AG08396 (cell line): ENCODE measurements around the gene PRSS8.

Source experiments
- DNase-seq: peaks from one replicate; pipeline ENCODE4 v3.0.0; 2012; ENCODE audit warnings: low spot score, mixed read lengths

The PRSS8 gene

DNA sequence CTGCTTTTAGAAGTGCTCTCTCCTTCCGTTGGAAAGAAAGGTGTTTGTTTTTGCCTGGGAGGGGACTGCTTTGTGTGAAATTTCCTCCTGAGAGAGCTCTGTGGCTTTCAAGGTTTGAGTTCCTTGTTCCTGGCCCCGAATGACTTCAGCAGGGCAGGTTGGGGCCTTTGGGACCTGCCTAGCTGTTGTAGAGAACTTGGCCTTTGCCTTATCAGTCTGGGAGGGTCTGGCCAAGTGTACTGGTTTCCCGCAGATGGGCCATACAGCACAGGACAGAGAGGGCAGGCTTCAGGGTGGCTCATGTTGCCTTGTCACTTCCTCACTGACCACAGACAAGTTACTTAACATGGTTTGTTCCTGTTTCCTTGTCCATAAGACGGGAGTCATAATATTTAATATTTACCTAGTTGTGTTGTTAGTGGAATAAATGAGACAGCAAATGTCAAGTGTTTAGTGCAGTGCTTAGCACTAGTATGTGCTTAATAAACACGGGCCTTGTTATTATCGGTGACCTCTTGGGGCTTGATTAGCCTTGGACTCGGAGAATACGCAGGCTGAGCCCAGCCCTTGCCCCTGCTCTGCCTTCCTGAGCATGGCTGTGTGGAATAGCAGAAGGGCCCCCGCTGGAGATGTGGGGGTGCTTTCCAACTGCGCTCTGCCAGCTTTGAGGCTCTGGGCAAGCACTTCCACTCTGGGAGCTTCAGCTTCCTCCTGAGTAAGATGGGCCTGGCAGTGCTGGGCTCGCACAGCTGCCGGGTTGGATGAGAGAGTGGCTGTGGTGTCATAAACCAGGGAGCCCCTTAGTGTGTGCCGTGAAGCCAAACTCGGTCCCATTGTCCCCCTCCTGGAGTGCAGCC lies 6.6 kb downstream of the PRSS8 start:
- no peak for DNase-seq

DNA sequence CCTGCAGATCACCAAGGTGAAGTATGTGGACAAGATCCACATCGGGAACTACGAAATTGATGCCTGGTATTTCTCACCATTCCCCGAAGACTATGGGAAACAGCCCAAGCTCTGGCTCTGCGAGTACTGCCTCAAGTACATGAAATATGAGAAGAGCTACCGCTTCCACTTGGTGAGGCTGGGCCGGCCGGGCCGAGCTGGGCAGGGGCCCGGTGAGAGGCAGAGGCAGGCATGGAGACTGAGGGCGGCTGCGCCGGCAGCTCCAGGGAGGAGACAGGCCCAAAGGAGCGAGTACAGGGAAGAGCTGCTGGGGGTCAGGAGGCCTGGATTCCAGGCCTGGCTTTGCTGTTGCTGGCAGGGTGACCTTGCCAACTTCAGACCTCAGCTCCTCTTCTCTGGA lies 8.3 kb downstream of the PRSS8 start:
- no peak for DNase-seq

DNA sequence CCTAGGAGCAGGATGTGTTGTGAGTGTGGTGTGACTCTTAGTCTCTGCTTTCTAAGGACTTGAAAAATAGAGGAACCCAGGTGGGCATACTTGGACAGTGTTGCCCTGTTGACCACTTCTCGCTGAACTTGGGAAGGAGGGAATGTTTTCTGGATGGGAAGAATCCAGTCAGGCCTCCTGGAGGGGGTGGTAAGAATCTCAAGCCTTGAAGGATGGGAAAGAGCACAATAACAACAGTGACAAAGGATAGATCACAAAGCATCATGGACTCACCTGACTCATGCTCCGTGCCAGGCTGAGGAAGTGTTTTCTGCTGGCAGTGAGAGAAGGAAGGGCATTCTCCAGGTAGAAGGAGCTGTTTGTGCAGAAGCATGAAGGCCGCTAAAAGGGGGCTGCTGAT lies 9.7 kb downstream of the PRSS8 start:
- DNase-seq = no peak

DNA sequence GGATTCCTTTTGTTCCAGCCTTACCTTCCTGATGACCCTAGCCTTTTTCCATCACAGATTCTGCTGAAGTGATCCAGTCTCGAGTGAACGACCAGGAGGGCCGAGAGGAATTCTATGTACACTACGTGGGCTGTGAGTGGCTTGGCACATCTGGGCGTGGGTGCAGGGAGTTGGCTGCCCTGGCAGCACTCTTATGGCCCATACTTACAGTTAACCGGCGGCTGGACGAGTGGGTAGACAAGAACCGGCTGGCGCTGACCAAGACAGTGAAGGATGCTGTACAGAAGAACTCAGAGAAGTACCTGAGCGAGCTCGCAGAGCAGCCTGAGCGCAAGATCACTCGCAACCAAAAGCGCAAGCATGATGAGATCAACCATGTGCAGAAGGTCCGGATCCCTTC lies 15.4 kb downstream of the PRSS8 start:
- no peak for DNase-seq

DNA sequence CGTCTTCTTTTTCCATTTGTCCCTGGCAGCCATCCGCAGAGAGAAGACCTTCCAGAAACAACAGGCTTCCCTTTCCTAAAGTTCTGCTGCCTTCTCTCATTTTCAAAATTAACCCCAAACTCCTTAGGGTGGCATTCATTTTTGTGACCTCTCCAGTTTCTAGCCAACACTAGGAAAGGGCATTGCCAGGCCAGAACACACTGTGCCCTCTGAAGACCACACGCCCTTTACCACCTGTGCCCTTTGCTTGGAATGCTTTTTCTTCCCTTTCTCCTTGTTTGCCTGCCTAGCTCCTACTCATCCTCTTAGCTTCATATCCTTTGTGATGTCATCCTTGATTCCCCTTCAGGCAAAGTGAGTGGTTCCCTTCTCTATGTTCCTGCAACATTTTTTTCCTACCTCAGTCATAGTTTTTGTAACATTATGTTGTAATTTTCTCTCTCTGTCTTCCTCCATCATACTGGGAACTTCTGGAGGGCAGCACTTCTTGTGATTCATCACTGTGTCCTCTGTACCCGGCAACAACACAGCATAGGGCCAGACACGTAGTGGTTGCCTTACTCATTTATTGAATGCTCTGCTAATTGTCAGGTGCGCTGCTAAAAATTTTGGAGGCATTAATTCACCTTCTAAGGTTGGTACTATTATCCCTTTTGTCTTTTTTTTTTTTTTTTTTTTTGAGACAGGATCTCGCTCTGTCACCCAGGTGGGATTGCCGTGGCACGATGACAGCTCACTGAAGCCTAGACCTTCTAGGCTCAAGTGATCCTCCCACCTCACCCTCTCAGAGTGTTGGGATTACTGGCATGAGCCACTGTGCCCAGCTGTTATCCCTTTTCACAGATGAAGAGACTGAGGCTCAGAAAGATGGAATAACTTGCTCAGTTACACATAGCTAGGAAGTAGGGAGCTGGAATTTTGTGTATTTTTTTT lies 17.0 kb downstream of the PRSS8 start:
- peak; percentile 70 for DNase-seq

DNA sequence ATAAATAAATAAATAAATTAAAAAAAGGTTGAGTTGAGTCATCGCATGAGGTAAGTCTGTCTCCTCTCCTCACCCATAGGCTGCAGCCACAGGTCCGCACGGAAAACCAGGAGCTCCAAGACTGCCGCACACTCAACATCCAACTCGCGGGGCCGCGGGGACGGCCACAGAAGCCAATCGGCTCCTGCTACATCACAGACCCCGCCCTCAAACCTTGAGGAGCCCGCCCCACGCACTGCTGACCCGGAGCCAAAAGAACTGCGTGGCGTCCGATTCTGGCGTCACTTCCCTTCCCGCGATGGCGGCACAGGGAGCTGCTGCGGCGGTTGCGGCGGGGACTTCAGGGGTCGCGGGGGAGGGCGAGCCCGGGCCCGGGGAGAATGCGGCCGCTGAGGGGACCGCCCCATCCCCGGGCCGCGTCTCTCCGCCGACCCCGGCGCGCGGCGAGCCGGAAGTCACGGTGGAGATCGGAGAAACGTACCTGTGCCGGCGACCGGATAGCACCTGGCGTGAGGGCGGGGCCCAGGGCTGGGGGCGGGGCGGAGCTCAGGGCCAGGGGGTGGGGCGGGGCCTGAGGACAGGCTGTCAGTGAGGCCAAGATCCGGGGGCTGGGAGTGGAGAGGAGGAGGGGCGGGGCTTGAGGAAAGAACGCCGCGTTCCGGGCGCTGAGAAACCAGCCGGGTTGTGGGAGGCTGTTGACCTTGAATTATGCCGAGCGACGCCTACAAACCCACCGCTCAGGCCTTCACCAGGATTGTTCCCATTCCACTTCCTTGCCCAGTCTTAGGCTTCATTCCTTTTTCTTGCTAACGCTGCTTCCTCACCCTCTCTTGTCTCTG lies 17.9 kb downstream of the PRSS8 start, which contains the start of gene KAT8:
Gene KAT8 (plus strand): TSS at position 281 of the 839 bp plus-strand sequence. CDS start 18 bp downstream, at position 299.
- DNase-seq = peak; percentile 97

DNA sequence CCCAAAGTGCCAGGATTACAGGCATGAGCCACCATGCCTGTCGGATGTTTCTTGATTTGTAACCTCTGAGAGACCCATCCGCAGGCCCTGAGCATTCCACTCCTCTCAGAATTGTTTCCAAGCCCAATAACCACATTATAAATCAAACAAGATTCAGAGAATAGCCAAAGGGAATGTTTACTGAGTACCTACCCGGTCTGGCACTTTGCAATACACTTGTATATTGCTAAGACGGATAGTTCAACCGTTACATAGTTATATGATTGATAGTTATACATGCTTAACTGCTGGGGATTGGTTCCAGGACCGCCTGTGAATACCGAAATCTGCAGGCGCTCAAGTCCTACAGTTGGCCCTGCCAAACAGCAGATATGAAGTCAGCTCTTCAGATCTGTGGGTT lies 21.1 kb downstream of the PRSS8 start:
- DNase-seq = no peak

DNA sequence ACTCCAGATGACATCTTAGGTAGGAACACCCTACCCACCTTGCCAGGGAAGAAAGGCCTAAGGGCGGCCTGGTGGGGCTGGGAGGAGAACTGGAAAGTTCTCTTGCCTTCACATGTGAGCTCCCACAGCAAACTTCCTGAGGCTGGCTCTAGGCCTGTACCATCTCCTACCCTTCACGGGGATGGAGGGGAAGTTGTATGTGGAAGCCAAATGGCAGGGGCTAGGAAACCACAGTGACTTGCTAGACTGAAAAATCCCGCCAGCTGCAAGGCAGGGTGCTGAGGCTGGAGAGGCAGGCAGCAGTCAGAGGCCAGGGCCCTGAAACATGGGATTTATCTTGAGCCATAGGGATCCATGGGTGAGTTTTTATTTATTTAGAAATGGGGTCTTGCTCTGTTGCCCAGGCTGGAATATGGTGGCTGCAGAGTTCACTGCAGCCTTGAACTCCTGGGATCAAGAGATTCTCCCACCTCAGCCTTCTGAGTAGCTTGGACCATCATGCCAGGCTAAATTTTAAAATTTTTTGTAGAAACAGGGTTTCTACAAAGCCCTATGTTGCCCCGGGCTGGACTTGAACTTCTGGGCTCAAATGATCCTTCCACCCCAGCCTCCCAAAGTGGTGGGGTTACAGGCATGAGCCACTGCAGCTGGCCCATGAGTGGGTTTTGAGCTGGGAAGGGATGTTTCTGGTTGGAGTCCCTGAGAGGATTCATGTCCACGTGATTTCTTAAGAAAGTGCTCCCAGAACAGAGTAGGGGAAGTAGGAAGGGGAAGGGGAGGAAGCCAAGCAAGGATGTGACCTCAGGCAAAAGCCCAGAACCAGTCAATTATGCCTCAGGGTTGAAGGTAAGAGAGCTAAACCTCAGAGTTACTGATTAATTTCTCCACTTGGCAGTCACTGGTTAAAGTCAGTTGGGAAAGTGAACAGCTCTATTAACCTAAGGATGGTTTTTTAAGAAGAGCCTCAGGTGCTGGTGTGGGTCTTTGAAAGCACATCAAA lies 22.1 kb downstream of the PRSS8 start:
- no peak for DNase-seq

DNA sequence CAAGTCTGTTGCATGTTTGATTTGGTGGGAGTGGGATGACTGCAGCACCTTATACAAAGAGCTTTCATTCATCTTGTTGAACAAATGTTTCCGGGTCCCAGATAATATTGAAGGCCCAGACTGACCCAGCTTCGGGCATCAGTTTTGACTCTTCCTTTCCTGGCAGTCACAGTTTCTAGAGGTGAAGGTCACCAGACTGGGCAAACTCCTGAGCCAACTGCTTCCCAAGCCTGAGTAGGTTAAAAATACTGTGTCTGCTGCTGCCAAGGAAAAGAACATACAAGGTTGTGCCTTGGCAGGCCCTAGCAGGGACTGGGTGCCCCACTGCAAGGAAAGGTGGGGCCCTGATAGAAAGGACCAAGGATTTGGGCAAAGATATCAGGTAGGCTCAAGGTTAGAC lies 22.8 kb downstream of the PRSS8 start:
- no peak for DNase-seq

DNA sequence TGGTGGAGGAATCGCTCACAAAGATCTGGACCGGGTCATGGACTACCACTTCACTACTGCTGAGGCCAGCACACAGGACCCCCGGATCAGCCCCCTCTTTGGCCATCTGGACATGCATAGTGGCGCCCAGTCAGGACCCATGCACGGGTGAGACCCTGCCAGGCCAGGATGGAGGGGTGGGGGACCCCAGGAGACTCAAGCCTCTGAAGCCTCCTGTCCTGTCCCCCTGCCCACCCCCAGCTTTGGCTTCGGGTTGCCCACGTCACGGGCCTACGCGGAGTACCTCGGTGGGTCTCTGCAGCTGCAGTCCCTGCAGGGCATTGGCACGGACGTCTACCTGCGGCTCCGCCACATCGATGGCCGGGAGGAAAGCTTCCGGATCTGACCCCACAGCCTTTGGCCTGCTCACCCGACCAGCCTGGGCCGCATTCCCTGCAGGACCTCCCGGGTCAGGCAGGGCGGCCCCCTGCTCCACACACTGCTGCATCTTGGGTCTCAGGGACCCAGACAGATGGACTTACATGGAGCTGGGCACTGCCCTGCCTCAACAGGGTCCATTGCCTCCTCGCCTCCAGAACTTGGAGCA lies 23.6 kb downstream of the PRSS8 start:
- DNase-seq = no peak

DNA sequence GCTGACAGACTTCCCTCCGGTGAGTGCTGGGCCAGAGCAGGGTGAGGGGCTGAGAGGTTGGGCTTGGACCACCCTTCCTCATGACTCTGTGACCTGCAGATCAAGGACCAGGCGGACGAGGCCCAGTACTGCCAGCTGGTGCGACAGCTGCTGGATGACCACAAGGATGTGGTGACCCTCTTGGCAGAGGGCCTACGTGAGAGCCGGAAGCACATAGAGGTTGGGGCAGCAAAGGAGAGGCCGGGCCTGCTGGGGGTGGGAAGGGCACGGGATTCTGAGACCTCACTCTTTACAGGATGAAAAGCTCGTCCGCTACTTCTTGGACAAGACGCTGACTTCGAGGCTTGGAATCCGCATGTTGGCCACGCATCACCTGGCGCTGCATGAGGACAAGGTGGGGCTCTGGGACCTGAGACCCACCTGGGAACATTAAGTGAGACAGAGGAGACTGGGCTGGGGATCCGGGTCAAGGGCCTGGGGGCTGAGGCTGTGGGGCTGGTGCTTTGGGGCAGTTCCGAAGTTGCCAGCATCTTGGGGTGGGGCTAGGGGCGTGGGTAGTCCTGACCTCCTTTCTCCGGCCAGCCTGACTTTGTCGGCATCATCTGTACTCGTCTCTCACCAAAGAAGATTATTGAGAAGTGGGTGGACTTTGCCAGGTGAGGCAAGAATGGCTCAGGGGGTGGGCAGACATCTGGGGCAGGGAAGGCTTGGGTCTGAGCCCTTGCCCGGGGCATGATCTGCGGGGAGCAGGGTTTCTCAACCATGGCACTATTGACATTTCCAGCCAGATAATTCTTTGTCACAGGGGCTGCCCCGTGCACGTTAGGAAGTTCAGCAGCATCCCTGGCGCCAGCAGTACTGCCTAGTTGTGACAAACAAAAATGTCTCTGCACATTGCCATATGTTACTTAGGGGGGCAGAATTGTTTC lies 25.2 kb downstream of the PRSS8 start:
- DNase-seq = no peak

DNA sequence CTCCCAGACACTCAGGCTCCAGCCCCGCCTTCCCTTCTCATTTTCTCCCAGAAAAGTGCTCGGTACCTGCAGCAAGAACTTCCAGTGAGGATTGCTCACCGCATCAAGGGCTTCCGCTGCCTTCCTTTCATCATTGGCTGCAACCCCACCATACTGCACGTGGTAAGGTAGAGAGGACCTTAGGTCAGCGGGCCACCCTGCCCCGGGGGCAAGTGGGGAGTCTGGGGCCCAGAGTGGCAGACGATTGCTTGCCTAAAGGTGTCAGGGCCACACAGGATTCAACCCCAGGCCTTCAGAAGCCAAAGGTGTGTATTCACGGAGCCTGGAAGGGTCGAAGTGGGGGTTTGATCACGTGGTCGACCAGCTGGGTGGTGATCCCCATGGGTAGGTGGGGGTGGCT lies 25.9 kb downstream of the PRSS8 start:
- DNase-seq = no peak

DNA sequence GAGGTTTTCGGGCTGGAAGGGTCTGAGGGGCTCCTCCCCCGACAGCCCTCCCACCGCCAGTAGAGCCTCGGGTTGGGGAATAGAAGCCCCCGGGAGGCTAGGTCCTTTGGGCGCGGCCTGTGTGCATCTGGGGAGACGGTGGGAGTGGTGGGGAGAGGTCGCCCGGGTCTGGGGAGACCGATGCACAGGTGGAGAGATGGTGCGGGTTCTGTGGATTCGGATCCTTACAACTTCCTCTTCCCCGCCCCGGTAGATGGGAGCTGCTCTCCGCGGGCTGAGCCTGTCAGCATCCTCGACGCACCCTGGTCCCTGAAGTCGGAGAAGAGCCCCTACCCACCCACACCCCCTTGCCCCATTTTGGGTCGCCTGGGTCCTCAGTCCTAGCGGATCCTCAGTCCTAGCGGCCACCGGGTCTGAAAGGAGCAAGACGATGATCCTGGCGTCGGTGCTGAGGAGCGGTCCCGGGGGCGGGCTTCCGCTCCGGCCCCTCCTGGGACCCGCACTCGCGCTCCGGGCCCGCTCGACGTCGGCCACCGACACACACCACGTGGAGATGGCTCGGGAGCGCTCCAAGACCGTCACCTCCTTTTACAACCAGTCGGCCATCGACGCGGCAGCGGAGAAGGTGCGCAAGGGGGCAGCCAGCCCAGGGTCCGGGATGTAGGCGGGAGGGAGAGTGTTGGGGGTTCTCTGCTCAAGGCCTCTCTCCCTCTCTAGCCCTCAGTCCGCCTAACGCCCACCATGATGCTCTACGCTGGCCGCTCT lies 26.6 kb downstream of the PRSS8 start:
- no peak for DNase-seq

DNA sequence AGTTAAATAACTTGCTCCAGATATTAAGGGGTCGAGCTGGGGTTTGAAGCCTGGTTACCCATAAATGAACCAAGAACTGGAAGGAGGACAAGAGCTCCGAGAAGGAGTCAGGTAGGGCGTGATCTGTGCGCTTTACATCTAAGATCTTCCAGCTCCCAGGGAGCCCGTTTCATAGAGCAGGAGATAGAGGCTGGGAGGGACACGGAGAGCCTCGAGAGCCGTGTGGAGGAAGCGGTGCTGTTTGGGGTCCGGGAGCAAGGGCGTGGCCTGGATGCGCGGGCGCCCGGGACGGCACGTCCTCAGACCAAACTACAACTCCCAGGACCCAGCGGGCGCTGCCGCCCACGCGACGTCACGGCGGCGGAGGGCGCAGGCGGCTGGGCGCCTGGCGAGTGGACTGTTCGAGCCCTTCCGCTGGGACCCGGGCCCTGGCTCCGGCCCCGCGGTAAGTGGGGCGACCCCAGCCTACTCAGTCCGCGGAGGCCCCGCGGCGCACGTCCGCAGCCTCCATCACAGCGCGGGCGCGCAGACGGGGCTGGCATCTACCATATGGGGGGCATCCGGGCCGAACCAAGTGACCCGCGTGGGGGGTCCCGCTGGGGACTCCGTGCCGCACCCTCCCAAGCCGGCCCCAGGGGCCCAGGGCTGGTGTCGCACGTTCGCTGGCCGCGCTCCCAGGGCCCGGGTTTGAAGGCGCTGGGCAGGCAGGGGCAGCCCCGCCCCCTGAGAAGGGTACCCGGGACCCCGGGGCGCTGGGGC lies 27.3 kb downstream of the PRSS8 start, which contains the start of gene BCKDK:
Gene BCKDK (plus strand): TSS at position 352 of the 759 bp plus-strand sequence. CDS start 838 bp downstream, outside the sequence.
- peak; percentile 93 for DNase-seq

DNA sequence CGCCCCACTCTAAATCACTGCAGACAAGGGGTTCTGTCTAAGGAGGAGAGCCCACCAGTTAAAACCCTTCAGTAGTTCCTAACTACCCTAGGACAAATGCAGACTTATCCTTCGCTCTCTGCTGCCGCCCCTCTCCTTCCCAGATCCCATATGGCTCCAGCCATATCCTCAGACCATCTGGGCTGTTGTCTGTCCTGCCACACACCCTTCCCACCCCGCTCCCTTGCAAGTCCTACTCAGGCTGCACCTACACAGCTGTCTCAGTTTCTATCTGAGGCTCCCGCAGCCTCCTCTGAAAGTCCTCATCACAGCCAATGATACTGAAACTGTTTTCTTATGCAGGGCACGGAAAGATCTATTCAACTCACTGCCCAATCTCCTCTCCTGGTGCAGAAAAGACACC lies 28.1 kb downstream of the PRSS8 start:
- no peak for DNase-seq

DNA sequence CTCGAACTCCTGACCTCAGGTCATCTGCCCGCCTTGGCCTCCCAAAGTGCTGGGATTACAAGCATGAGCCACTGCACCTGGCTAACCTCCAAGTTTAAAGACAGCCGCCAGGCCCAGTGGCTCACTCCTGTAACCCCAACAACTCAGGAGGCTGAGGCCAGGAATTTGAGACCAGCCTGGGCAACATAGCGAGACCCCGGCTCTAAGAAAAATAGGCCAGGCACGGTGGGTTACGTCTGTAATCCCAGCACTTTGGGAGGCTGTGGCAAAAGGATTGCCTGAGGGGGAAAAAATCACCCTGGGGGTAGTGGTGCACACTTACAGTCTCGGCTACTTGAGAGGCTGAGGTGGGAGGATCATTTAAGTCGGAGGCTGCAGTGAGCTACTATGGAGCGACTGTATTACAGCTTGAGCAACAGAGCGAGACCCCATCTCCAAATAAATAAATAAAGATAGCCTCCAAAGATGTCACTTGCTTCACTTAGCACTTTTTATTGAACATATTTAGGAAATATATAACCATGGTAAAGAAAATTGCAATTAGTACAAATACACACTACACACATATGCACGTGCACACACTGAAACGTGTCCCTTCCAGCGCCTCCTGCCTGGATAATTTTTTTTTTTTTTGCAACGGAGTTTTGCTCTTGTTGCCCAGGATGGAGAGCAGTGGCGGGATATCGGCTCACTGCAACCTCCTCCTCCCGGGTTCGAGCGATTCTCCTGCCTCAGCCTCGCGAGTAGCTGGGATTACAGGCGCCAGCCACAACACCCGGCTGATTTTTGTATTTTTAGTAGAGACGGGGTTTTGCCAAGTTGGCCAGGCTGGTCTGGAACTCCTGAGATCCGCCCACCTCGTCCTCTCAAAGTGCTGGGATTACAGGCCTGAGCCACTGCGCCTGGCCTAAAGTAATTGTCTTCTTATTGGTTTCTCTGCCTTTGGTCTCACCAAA lies 28.7 kb downstream of the PRSS8 start:
- no peak for DNase-seq
